SK-N-SH (cell line): Measurements from ENCODE around the gene SENP5. TPM values are rescaled to one million over a fixed set of nuclear protein-coding genes. Genes with fewer than 3 reads are reported as not detected.

ENCODE experiments used
- CTCF ChIA-PET: fragments of 300-600, 350-600 bp; formaldehyde crosslinking; extraction: SDS; loops from one replicate; lab custom pipeline; 2021; lab: Yijun Ruan, JAX
- POLR2A ChIA-PET: fragments of 350-600 bp; sonication (Branson Sonifier 250); formaldehyde crosslinking; extraction: SDS; loops from one replicate; lab custom pipeline; 2020; ENCODE audit warnings: antibody characterized with exemption, inconsistent platforms; lab: Yijun Ruan, JAX
- DNase-seq: peaks from one replicate; pipeline ENCODE4 v3.0.0; 2012
- H2AFZ ChIP-seq: fragments of 200-600 bp; sonication (generic); 2 replicates; pipeline ENCODE4 v1.8.1; 2016; ENCODE audit warnings: antibody characterized with exemption, mild to moderate bottlenecking, low read depth
- H3F3A ChIP-seq: fragments of 200-600 bp; sonication (generic); replicated peaks from 2 replicates; pipeline ENCODE3; 2016; ENCODE audit warnings: antibody characterized with exemption, mild to moderate bottlenecking; ENCODE audit not compliant: insufficient read depth
- H3K27ac ChIP-seq, 2 experiments: fragments of 200-500 bp in 1 of 2; fragments of 200-600 bp in 1 of 2; sonication (Bioruptor generic) in 1 of 2; sonication (generic), shearing (Covaris generic) in 1 of 2; 2 replicates each; pipeline versions ENCODE4 v1.5.1 to v1.6.1; 2014 to 2016; ENCODE audit warnings: low read depth in 2 of 2, inconsistent platforms in 1 of 2, low read length in 1 of 2, mild to moderate bottlenecking in 1 of 2, mixed read lengths in 1 of 2
- H3K27me3 ChIP-seq: fragments of 200-600 bp; sonication (generic), shearing (Covaris generic); 2 replicates; pipeline ENCODE4 v1.6.1; 2016; ENCODE audit warnings: mixed run types; ENCODE audit not compliant: insufficient read depth
- H3K36me3 ChIP-seq, 2 experiments: fragments of 200-500 bp in 1 of 2; fragments of 200-600 bp in 1 of 2; sonication (Bioruptor generic) in 1 of 2; sonication (generic) in 1 of 2; replicated peaks in 1 of 2; 2 replicates each; pipeline versions ENCODE3 to v1.5.1; 2014 to 2016; ENCODE audit warnings: low read length in 1 of 2, mild to moderate bottlenecking in 1 of 2; ENCODE audit not compliant: insufficient read depth in 2 of 2, control insufficient read depth in 1 of 2
- H3K4me1 ChIP-seq, 2 experiments: fragments of 200-500 bp in 1 of 2; fragments of 200-600 bp in 1 of 2; sonication (Bioruptor generic) in 1 of 2; sonication (generic), shearing (Covaris generic) in 1 of 2; 2 replicates each; pipeline versions ENCODE4 v1.5.1 to v1.6.1; 2014 to 2016; ENCODE audit warnings: low read depth in 1 of 2, low read length in 1 of 2, mixed run types in 1 of 2; ENCODE audit not compliant: insufficient read depth in 2 of 2, control insufficient read depth in 1 of 2
- H3K4me2 ChIP-seq: fragments of 200-600 bp; sonication (generic), shearing (Covaris generic); 2 replicates; pipeline ENCODE4 v1.6.1; 2017; ENCODE audit warnings: mixed run types
- H3K4me3 ChIP-seq, 2 experiments: fragments of 200-500 bp in 1 of 2; fragments of 200-600 bp in 1 of 2; sonication (Bioruptor generic) in 1 of 2; sonication (generic), shearing (Covaris generic) in 1 of 2; 2 replicates each; pipeline versions ENCODE4 v1.5.1 to v1.8.1; 2014 to 2016; ENCODE audit warnings: low read depth in 2 of 2, inconsistent platforms in 1 of 2, low read length in 1 of 2, mild to moderate bottlenecking in 1 of 2, mixed read lengths in 1 of 2, moderate library complexity in 1 of 2
- H3K79me2 ChIP-seq: fragments of 200-600 bp; sonication (generic); 2 replicates; pipeline ENCODE4 v1.8.1; 2017; ENCODE audit warnings: mild to moderate bottlenecking; ENCODE audit not compliant: insufficient read depth
- H3K9ac ChIP-seq: fragments of 200-600 bp; sonication (generic); 2 replicates; pipeline ENCODE4 v1.6.1; 2017; ENCODE audit warnings: mixed run types
- H3K9me2 ChIP-seq: fragments of 200-600 bp; sonication (generic); 2 replicates; pipeline ENCODE4 v1.6.1; 2017; ENCODE audit warnings: mixed run types
- H3K9me3 ChIP-seq: fragments of 200-600 bp; sonication (generic); 2 replicates; pipeline ENCODE4 v1.6.1; 2017; ENCODE audit warnings: mixed run types, mild to moderate bottlenecking, moderate library complexity
- H4K20me1 ChIP-seq: fragments of 200-600 bp; sonication (generic); 2 replicates; pipeline ENCODE4 v1.6.1; 2017; ENCODE audit warnings: mild to moderate bottlenecking, mixed run types; ENCODE audit not compliant: insufficient read depth
- EP300 ChIP-seq, 2 experiments: IDR thresholded peaks; 2 replicates each; pipeline versions ENCODE4 v1.4.0 to v1.6.1; 2012; ENCODE audit warnings: borderline replicate concordance in 1 of 2, low read depth in 1 of 2, low read length in 1 of 2
- FOXJ3 ChIP-seq: sonication (generic); formaldehyde crosslinking; IDR thresholded peaks from 2 replicates; pipeline ENCODE4 v1.5.1; 2020; ENCODE audit warnings: mild to moderate bottlenecking, missing genetic modification reagents
- RXRA ChIP-seq: IDR thresholded peaks from 2 replicates; pipeline ENCODE4 v1.4.0; 2012; ENCODE audit warnings: low read depth, mild to moderate bottlenecking, borderline replicate concordance
- TCF12 ChIP-seq: IDR thresholded peaks from 2 replicates; pipeline ENCODE4 v1.4.0; 2012
- YY1 ChIP-seq: IDR thresholded peaks from 2 replicates; pipeline ENCODE4 v1.4.0; 2012; ENCODE audit warnings: low read depth, mild to moderate bottlenecking
- WGBS: methylation state at CpG from one replicate; pipeline ENCODE4 v1.1.6; 2017; ENCODE audit warnings: low lambda C conversion rate; 5-methylcytosine and 5-hydroxymethylcytosine counted together
- polyA plus RNA-seq, 3 experiments: library from polyadenylated mRNA; depleted of rRNA; stranded (reverse); fragments of >200 nt; gene quantifications; 2 replicates each; pipeline ENCODE4 v1.2.3, GENCODE V29; 2012
- TF ChIP-seq, protein P1 (sequence below): IDR thresholded peaks from 2 replicates; pipeline ENCODE4 v1.4.0; 2012; ENCODE audit warnings: low read depth, borderline replicate concordance
- TF ChIP-seq, protein P2 (sequence below): IDR thresholded peaks from 2 replicates; pipeline ENCODE4; 2012
- TF ChIP-seq, protein P3 (sequence below): fragments of 150-350 bp; IDR thresholded peaks from 2 replicates; pipeline ENCODE4 v1.6.1; 2017; ENCODE audit warnings: antibody characterized with exemption, low read length, low read depth, borderline replicate concordance

Gene SENP5
- polyA plus RNA-seq, 1 of the 3 experiments (the other 2 are of a cell fraction): 7.5 TPM

DNA sequence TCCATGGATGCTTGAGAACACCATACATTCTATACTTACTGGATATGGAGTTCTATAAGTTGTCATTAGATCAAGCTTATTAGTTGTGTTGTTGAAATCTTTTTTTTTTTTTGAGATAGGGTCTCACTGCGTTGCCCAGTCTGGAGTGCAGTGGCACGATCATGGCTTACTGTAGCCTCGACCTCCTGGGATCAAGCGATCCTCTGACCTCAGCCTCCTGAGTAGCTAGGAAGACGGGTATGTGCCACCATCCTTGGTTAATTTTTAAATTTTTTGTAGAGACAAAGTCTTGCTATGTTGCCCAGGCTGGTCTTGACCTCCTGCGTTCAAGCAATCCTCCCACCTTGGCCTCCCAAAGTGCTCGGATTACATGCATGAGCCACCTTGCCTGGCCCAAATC, 87.1 kb downstream of the SENP5 start:
- no peaks in the 10 kb centered on the region for H3K4me1 ChIP-seq
- H3K36me3 ChIP-seq: no peaks in the 10 kb centered on the region
- no peak overlapping the region for H3K27ac ChIP-seq
- WGBS: 82% methylated on average over 7 of the region's 7 CpGs
- ChIA-PET CTCF (interaction anchor here (0.6 to 5.4 kb wide), 3 partner anchors 12 to 426 kb away, joined by 3 to 26 read pairs (median 3); partner anchors contain the start of gene NCBP2), POLR2A (no interaction called here)
- H3F3A ChIP-seq: no peaks in the 10 kb centered on the region
- no peak overlapping the region for H2AFZ ChIP-seq
- H3K27me3 ChIP-seq: no peaks in the 10 kb centered on the region
- no peak overlapping the region for H3K4me3 ChIP-seq
- TF ChIP-seq, protein P1, sequence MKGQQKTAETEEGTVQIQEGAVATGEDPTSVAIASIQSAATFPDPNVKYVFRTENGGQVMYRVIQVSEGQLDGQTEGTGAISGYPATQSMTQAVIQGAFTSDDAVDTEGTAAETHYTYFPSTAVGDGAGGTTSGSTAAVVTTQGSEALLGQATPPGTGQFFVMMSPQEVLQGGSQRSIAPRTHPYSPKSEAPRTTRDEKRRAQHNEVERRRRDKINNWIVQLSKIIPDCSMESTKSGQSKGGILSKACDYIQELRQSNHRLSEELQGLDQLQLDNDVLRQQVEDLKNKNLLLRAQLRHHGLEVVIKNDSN: no peak
- TF ChIP-seq YY1: no peak
- TF ChIP-seq, protein P2, sequence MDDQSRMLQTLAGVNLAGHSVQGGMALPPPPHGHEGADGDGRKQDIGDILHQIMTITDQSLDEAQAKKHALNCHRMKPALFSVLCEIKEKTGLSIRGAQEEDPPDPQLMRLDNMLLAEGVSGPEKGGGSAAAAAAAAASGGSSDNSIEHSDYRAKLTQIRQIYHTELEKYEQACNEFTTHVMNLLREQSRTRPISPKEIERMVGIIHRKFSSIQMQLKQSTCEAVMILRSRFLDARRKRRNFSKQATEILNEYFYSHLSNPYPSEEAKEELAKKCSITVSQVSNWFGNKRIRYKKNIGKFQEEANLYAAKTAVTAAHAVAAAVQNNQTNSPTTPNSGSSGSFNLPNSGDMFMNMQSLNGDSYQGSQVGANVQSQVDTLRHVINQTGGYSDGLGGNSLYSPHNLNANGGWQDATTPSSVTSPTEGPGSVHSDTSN: no peak
- no peak for DNase-seq
- H3K9me3 ChIP-seq: no peaks in the 10 kb centered on the region
- H3K79me2 ChIP-seq: no peaks in the 10 kb centered on the region
- no peak overlapping the region for H3K4me2 ChIP-seq
- no peak overlapping the region for H3K9ac ChIP-seq
- no peaks in the 10 kb centered on the region for H3K9me2 ChIP-seq
- no peaks in the 10 kb centered on the region for H4K20me1 ChIP-seq

DNA sequence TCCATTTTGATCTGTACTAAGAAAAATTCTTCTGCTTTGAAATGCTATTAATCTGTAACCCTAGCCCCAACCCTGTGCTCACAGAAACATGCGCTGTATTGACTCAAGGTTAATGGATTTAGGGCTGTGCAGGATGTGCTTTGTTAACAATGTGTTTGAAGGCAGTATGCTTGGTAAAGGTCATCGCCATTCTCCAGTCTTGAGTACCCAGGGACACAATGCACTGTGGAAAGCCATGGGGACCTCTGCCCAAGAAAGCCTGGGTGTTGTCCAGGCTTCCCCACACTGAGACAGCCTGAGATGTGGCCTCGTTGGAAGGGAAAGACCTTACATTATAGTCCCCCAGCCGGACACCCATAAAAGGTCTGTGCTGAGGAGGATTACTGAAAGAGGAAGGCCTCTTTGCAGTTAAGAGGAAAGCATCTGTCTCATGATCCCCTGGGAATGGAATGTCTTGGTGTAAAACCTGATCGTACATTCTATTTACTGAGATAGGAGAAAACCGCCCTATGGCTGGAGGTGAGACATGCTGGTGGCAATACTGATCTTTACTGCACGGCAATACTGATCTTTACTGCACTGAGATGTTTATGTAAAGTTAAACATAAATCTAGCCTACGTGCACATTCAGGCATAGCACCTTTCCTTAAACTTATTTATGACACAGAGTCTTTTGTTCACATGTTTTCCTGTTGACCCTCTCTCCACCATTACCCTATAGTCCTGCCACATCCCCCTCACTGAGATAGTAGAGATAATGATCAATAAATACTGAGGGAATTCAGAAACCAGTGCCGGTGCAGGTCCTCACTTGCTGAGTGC, 94.6 kb downstream of the SENP5 start:
- Histone ChIP-seq H3K4me2 (no peak overlapping the region), H4K20me1 (no peaks in the 10 kb centered on the region), H3K4me3 (no peak overlapping the region), H3K79me2 (no peaks in the 10 kb centered on the region), H3K27ac (no peak overlapping the region), H3K9me3 (no peaks in the 10 kb centered on the region), H3K27me3 (no peaks in the 10 kb centered on the region), H3K9ac (no peak overlapping the region), H3K4me1 (no peaks in the 10 kb centered on the region), H3K36me3 (no peaks in the 10 kb centered on the region), H2AFZ (no peak overlapping the region), H3F3A (no peaks in the 10 kb centered on the region), H3K9me2 (no peaks in the 10 kb centered on the region)
- ChIA-PET POLR2A (no interaction called here), CTCF (no interaction called here)
- no peak for DNase-seq
- TF ChIP-seq, protein P3, sequence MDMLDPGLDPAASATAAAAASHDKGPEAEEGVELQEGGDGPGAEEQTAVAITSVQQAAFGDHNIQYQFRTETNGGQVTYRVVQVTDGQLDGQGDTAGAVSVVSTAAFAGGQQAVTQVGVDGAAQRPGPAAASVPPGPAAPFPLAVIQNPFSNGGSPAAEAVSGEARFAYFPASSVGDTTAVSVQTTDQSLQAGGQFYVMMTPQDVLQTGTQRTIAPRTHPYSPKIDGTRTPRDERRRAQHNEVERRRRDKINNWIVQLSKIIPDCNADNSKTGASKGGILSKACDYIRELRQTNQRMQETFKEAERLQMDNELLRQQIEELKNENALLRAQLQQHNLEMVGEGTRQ: no peak
- TF ChIP-seq RXRA (no peak), TCF12 (no peak), FOXJ3 (CRISPR knock-in tag) (no peak), EP300 (IDR thresholded peaks at IDR 0.05; ENCODE audit: borderline replicate concordance in 1 of 2, low read depth in 1 of 2, low read length in 1 of 2) (no peak)
- 81% methylated on average over 9 of the region's 9 CpGs for WGBS
